ENCODE results near the gene PSMG3. TPM values are rescaled to one million over a fixed set of nuclear protein-coding genes. Genes with fewer than 3 reads are reported as not detected.

The PSMG3 gene
- total and polyA plus RNA-seq, 2 donors (not counting 3 experiments of a cell fraction or from before 2014, with no cell fraction given): 25.5 to 49.7 TPM

DNA sequence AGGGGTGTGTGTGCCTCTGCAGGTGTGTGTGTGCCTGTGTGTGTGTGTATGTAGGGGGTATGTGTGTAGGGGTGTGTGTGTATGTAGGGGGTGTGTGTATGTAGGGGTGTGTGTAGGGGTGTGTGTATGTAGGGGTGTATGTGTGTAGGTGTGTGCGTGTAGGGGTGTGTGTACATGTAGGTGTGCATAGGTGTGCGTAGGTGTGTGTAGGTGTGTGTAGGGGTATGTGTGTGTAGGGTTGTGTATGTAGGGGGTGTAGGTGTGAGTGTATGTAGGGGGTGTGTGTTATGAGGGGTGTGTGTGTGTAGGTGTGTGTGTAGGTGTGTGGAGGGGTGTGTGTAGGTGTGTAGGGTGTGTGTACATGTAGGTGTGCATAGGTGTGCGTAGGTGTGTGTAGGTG, 48.6 kb upstream of the PSMG3 start:
- H3K27me3 ChIP-seq (ENCODE audit: control insufficient read depth in 2 of 2, insufficient read depth in 2 of 2, low read length in 2 of 2): no peaks in the 10 kb centered on the region
- no peak overlapping the region for H3K4me3 ChIP-seq (replicated peaks in 1 of 3; ENCODE audit: insufficient read depth in 1 of 3, low read depth in 1 of 3, low read length in 3 of 3)
- ChIA-PET POLR2A (no interaction called here), CTCF (no interaction called here)
- no peaks in the 10 kb centered on the region for H3K9me1 ChIP-seq (replicated peaks; ENCODE audit: control insufficient read depth, extremely low read depth, insufficient read depth, low read length)
- H3K9ac ChIP-seq (replicated peaks; ENCODE audit: extremely low read depth, insufficient read depth, low read length): no peak overlapping the region
- intact Hi-C loops (cut with micrococcal nuclease) (no loop called here), dilution Hi-C loops (cut with MboI; ENCODE audit: extremely low pct_ligation_motif_present, low sequenced_read_pairs) (no loop called here)
- no peaks in the 10 kb centered on the region for H3K4me1 ChIP-seq (ENCODE audit: control insufficient read depth, extremely low read depth, insufficient read depth, low read length)
- no peak overlapping the region for H3K4me2 ChIP-seq (ENCODE audit: insufficient read depth, low read length)
- no TSS peak for BruUV-seq (replicated peaks)
- no peaks in the 10 kb centered on the region for H3K36me3 ChIP-seq (ENCODE audit: control insufficient read depth in 2 of 2, extremely low read depth in 1 of 2, insufficient read depth in 2 of 2, low read length in 2 of 2)
- DNase-seq (ENCODE audit: low read depth, low spot score): no peak
- no peaks in the 10 kb centered on the region for H3K79me2 ChIP-seq (ENCODE audit: control insufficient read depth, insufficient read depth, low read length)
- H3K27ac ChIP-seq (ENCODE audit: insufficient read depth, low read depth, low read length): no peak overlapping the region
- no peaks in the 10 kb centered on the region for H3K9me3 ChIP-seq (replicated peaks; ENCODE audit: control insufficient read depth, insufficient read depth, low read length)
- no peak for TF ChIP-seq FOS (IDR thresholded peaks at IDR 0.05; ENCODE audit: borderline replicate concordance, insufficient read depth, low read length)
- no peak for TF ChIP-seq MYC (IDR thresholded peaks at IDR 0.05; ENCODE audit: low read depth, low read length)
- no peak for TF ChIP-seq POLR2A (IDR thresholded peaks at IDR 0.05; ENCODE audit: low read depth, low read length)
- TF ChIP-seq, protein P1, sequence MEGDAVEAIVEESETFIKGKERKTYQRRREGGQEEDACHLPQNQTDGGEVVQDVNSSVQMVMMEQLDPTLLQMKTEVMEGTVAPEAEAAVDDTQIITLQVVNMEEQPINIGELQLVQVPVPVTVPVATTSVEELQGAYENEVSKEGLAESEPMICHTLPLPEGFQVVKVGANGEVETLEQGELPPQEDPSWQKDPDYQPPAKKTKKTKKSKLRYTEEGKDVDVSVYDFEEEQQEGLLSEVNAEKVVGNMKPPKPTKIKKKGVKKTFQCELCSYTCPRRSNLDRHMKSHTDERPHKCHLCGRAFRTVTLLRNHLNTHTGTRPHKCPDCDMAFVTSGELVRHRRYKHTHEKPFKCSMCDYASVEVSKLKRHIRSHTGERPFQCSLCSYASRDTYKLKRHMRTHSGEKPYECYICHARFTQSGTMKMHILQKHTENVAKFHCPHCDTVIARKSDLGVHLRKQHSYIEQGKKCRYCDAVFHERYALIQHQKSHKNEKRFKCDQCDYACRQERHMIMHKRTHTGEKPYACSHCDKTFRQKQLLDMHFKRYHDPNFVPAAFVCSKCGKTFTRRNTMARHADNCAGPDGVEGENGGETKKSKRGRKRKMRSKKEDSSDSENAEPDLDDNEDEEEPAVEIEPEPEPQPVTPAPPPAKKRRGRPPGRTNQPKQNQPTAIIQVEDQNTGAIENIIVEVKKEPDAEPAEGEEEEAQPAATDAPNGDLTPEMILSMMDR (IDR thresholded peaks at IDR 0.05; ENCODE audit: extremely low read depth in 1 of 2, insufficient read depth in 1 of 2, low read depth in 1 of 2, low read length in 2 of 2): no peak
- TF ChIP-seq JUN (IDR thresholded peaks at IDR 0.05; ENCODE audit: borderline replicate concordance, insufficient read depth, insufficient read length, low read depth): no peak
- TF ChIP-seq, protein P2, sequence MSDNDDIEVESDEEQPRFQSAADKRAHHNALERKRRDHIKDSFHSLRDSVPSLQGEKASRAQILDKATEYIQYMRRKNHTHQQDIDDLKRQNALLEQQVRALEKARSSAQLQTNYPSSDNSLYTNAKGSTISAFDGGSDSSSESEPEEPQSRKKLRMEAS (IDR thresholded peaks at IDR 0.05; ENCODE audit: insufficient read depth, insufficient read length): no peak
- no peak for TF ChIP-seq POLR2AphosphoS5 (IDR thresholded peaks at IDR 0.05; ENCODE audit: insufficient read depth, low read depth, low read length)
- TF ChIP-seq EZH2 (IDR thresholded peaks at IDR 0.05; ENCODE audit: borderline replicate concordance, low read depth, low read length, severe bottlenecking): no peak
- no peak for TF ChIP-seq GATA2 (IDR thresholded peaks at IDR 0.05; ENCODE audit: insufficient read depth, insufficient read length, low read depth, low read length)
- H4K20me1 ChIP-seq (replicated peaks; ENCODE audit: control insufficient read depth, extremely low read depth, insufficient read depth, low read length): no peaks in the 10 kb centered on the region
- FAIRE-seq: no peak
- no peak overlapping the region for H2AFZ ChIP-seq (ENCODE audit: low read depth, low read length)
